ENCODE data around the gene TEKTIP1.

TEKTIP1 gene

DNA sequence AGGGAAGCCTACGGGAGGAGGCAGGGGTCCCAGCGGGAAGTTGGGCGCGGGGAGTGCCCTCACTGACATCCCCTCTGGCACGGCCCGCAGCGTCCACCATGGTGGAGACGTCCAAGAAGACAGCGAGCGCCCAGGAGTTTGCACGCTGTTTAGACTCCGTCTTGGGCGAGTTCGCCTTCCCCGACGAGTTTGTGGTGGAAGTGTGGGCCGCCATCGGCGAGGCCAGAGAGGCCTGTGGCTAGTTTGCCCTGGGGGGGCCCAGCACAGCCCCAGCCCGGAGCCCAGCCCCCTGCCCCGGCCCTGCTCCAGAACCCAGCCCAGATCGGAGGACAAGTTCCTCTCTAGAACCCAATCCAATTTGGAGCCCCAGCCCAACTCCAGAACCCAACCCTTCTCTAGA, 51.0 kb downstream of the TEKTIP1 start:
- Histone ChIP-seq H3K36me3 (replicated peaks in 1 of 2; ENCODE audit: control insufficient read depth in 2 of 2, insufficient read depth in 2 of 2, low read length in 2 of 2) (no peaks in the 10 kb centered on the region), H3K4me3 (ENCODE audit: low read length in 2 of 2) (peak overlapping the region in 1 of 2 donors; percentile 18), H2BK12ac (ENCODE audit: low read length) (no peak overlapping the region), H2BK15ac (ENCODE audit: low read length) (no peak overlapping the region), H3K27me3 (ENCODE audit: control insufficient read depth in 3 of 3, insufficient read depth in 3 of 3, low read depth in 1 of 3, low read length in 3 of 3) (peaks cover 8 to 20% (median 16%) of the 10 kb centered on the region in 3 experiments), H2AK5ac (ENCODE audit: low read depth, low read length) (peak overlapping the region; percentile 53), H3K9ac (ENCODE audit: low read depth, low read length, poor library complexity) (no peak overlapping the region), H3K4ac (ENCODE audit: low read length) (no peak overlapping the region), H4K91ac (ENCODE audit: low read depth, low read length, poor library complexity) (no peak overlapping the region), H3K4me2 (ENCODE audit: insufficient read depth, low read length, poor library complexity, severe bottlenecking) (no peak overlapping the region), H2AFZ (ENCODE audit: low read length) (no peak overlapping the region), H3K14ac (ENCODE audit: low read length) (peak overlapping the region; percentile 63), H2BK5ac (ENCODE audit: low read length) (no peak overlapping the region), H3K79me1 (ENCODE audit: low read depth, low read length) (no peaks in the 10 kb centered on the region), H4K8ac (ENCODE audit: low read depth, low read length) (no peak overlapping the region), H3K23ac (ENCODE audit: low read depth, low read length, poor library complexity) (no peak overlapping the region), H3K4me1 (ENCODE audit: control insufficient read depth in 2 of 2, insufficient read depth in 1 of 2, low read depth in 1 of 2, low read length in 2 of 2) (no peaks in the 10 kb centered on the region), H3K27ac (replicated peaks; ENCODE audit: low read length) (no peak overlapping the region), H3K18ac (ENCODE audit: low read length) (peak overlapping the region; percentile 17), H3K9me3 (replicated peaks in 1 of 2; ENCODE audit: control insufficient read depth in 2 of 2, insufficient read depth in 1 of 2, low read depth in 1 of 2, low read length in 2 of 2) (no peaks in the 10 kb centered on the region), H2BK120ac (ENCODE audit: low read depth, low read length) (no peak overlapping the region)
- WGBS, 2 donors (ENCODE audit: extremely low coverage in 2 of 2, insufficient read length in 2 of 2, insufficient replicate concordance in 1 of 2), result no CpG with 5 or more reads among the region's 22 CpGs
- DNase-seq (ENCODE audit: low spot score), result no peak

DNA sequence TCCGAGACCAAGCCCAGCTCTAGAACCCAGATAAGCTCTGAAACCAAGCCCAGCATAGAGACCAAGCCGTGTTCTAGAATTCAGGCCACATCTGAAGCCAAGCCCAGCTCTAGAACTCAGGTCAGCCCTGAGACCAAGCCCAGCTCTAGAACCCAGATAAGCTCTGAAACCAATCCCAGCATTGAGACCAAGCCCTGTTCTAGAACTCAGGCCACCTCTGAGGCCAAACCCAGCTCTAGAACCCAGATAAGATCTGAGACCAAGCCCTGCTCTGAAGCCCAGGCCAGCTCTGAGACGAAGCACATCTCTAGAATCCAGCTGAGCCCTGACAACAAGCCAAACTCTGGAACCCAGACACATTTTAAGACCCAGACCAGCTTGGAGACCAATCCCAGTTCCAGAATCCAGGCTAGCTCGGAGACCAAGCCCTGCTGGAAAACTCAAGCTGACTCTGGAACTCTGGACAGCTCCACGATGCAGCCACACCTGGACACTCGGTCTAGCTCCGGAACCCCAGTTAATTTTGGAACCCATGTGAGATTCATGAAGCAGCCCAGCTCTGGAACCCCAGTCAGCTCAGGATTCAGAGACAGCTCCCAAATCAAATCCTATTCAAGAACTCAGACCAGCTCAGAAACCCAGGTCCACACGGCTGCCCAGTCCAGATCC, 52.2 kb downstream of the TEKTIP1 start:
- peaks cover 3 to 9% (median 6%) of the 10 kb centered on the region in 3 experiments for H3K27me3 ChIP-seq (ENCODE audit: control insufficient read depth in 3 of 3, insufficient read depth in 3 of 3, low read depth in 1 of 3, low read length in 3 of 3)
- no peak overlapping the region for H2BK12ac ChIP-seq (ENCODE audit: low read length)
- no peak overlapping the region for H3K23ac ChIP-seq (ENCODE audit: low read depth, low read length, poor library complexity)
- no CpG with 5 or more reads among the region's 8 CpGs for WGBS, 2 donors (ENCODE audit: extremely low coverage in 2 of 2, insufficient read length in 2 of 2, insufficient replicate concordance in 1 of 2)
- no peaks in the 10 kb centered on the region for H3K9me3 ChIP-seq (replicated peaks in 1 of 2; ENCODE audit: control insufficient read depth in 2 of 2, insufficient read depth in 1 of 2, low read depth in 1 of 2, low read length in 2 of 2)
- H3K18ac ChIP-seq (ENCODE audit: low read length), result no peak overlapping the region
- no peaks in the 10 kb centered on the region for H3K4me1 ChIP-seq (ENCODE audit: control insufficient read depth in 2 of 2, insufficient read depth in 1 of 2, low read depth in 1 of 2, low read length in 2 of 2)
- H4K8ac ChIP-seq (ENCODE audit: low read depth, low read length), result no peak overlapping the region
- H2BK5ac ChIP-seq (ENCODE audit: low read length), result no peak overlapping the region
- no peak overlapping the region for H3K4me2 ChIP-seq (ENCODE audit: insufficient read depth, low read length, poor library complexity, severe bottlenecking)
- H4K91ac ChIP-seq (ENCODE audit: low read depth, low read length, poor library complexity), result no peak overlapping the region
- no peak overlapping the region for H3K9ac ChIP-seq (ENCODE audit: low read depth, low read length, poor library complexity)
- H2BK15ac ChIP-seq (ENCODE audit: low read length), result no peak overlapping the region
- H3K4me3 ChIP-seq (ENCODE audit: low read length in 2 of 2), result no peak overlapping the region
- no peaks in the 10 kb centered on the region for H3K79me1 ChIP-seq (ENCODE audit: low read depth, low read length)
- H2BK120ac ChIP-seq (ENCODE audit: low read depth, low read length), result no peak overlapping the region
- no peak overlapping the region for H2AK5ac ChIP-seq (ENCODE audit: low read depth, low read length)
- DNase-seq (ENCODE audit: low spot score), result no peak
- H2AFZ ChIP-seq (ENCODE audit: low read length), result no peak overlapping the region
- no peak overlapping the region for H3K14ac ChIP-seq (ENCODE audit: low read length)
- H3K27ac ChIP-seq (replicated peaks; ENCODE audit: low read length), result no peak overlapping the region
- H3K36me3 ChIP-seq (replicated peaks in 1 of 2; ENCODE audit: control insufficient read depth in 2 of 2, insufficient read depth in 2 of 2, low read length in 2 of 2), result no peaks in the 10 kb centered on the region
- H3K4ac ChIP-seq (ENCODE audit: low read length), result no peak overlapping the region

DNA sequence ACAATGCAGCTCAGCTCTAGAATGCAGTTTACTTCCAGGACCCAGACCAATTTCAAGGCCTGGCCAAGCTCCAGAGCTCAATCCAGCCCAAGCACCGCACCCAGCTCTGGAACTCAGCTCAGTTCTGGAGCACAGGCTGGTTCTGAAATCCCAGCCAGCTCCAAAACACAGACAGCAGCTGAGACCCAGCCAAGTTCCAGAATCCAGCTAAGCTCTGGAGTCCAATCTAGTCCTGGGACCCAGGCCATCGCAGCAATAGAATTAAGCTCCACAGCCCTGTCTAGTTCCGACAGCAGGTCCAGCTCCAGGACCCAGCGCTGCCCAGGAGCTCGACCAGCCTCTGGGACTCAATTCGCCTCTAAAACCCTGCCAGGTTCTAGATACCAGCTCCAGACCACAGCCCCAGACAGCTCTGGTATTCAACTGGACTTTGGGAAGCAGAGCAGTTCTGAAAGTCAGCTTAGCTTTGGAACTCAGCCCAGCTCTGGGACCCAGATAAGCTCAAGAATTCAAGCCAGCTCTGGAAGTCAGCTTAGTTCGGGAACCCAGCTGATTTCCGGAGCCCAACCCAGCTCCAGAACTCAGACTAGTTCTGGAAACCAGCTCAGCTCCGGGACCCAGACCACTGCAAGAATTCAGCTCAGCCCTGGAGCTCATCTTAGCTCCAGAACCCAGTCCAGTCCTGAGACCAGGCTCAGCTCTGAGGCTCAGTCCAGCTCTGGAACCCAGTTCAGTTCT, 53.1 kb downstream of the TEKTIP1 start:
- Histone ChIP-seq H3K27me3 (ENCODE audit: control insufficient read depth in 3 of 3, insufficient read depth in 3 of 3, low read depth in 1 of 3, low read length in 3 of 3) (no peaks in the 10 kb centered on the region), H4K91ac (ENCODE audit: low read depth, low read length, poor library complexity) (no peak overlapping the region), H3K27ac (replicated peaks; ENCODE audit: low read length) (no peak overlapping the region), H3K4me2 (ENCODE audit: insufficient read depth, low read length, poor library complexity, severe bottlenecking) (no peak overlapping the region), H2AFZ (ENCODE audit: low read length) (no peak overlapping the region), H2BK15ac (ENCODE audit: low read length) (no peak overlapping the region), H2BK120ac (ENCODE audit: low read depth, low read length) (no peak overlapping the region), H3K14ac (ENCODE audit: low read length) (no peak overlapping the region), H3K4ac (ENCODE audit: low read length) (no peak overlapping the region), H3K9me3 (replicated peaks in 1 of 2; ENCODE audit: control insufficient read depth in 2 of 2, insufficient read depth in 1 of 2, low read depth in 1 of 2, low read length in 2 of 2) (no peaks in the 10 kb centered on the region), H2BK5ac (ENCODE audit: low read length) (no peak overlapping the region), H3K79me1 (ENCODE audit: low read depth, low read length) (no peaks in the 10 kb centered on the region), H4K8ac (ENCODE audit: low read depth, low read length) (no peak overlapping the region), H3K4me3 (ENCODE audit: low read length in 2 of 2) (no peak overlapping the region), H3K18ac (ENCODE audit: low read length) (no peak overlapping the region), H3K36me3 (replicated peaks in 1 of 2; ENCODE audit: control insufficient read depth in 2 of 2, insufficient read depth in 2 of 2, low read length in 2 of 2) (no peaks in the 10 kb centered on the region), H3K9ac (ENCODE audit: low read depth, low read length, poor library complexity) (no peak overlapping the region), H3K4me1 (ENCODE audit: control insufficient read depth in 2 of 2, insufficient read depth in 1 of 2, low read depth in 1 of 2, low read length in 2 of 2) (no peaks in the 10 kb centered on the region), H3K23ac (ENCODE audit: low read depth, low read length, poor library complexity) (no peak overlapping the region), H2AK5ac (ENCODE audit: low read depth, low read length) (no peak overlapping the region), H2BK12ac (ENCODE audit: low read length) (no peak overlapping the region)
- no peak for DNase-seq (ENCODE audit: low spot score)
- WGBS, 2 donors (ENCODE audit: extremely low coverage in 2 of 2, insufficient read length in 2 of 2, insufficient replicate concordance in 1 of 2), result no CpG with 5 or more reads among the region's 9 CpGs

DNA sequence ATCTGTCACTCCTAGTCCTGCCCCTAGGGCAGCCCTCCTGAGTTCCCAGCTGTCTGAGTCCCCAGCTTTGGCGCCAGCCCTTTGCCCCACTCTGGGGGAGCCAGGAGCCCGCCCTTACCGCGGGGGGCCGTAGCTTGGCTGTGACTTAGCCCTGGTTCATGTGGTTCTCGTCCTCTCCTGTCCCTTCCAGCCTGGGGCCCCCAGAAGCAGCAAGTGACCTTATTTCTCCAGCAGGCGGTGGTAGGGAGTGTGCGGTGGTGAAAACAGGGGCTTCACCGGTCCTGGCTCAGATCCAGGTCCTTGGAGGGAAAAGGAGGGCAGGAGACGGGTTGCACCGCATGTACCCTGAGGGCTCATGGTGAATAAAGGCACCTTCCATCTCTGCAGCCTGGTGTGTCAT, 54.2 kb downstream of the TEKTIP1 start:
- H2BK15ac ChIP-seq (ENCODE audit: low read length), result no peak overlapping the region
- H2BK120ac ChIP-seq (ENCODE audit: low read depth, low read length), result no peak overlapping the region
- H2BK5ac ChIP-seq (ENCODE audit: low read length), result no peak overlapping the region
- H3K4me3 ChIP-seq (ENCODE audit: low read length in 2 of 2), result no peak overlapping the region
- no CpG with 5 or more reads among the region's 11 CpGs for WGBS, 2 donors (ENCODE audit: extremely low coverage in 2 of 2, insufficient read length in 2 of 2, insufficient replicate concordance in 1 of 2)
- no peak overlapping the region for H3K4ac ChIP-seq (ENCODE audit: low read length)
- no peaks in the 10 kb centered on the region for H3K36me3 ChIP-seq (replicated peaks in 1 of 2; ENCODE audit: control insufficient read depth in 2 of 2, insufficient read depth in 2 of 2, low read length in 2 of 2)
- H4K8ac ChIP-seq (ENCODE audit: low read depth, low read length), result no peak overlapping the region
- H3K27me3 ChIP-seq (ENCODE audit: control insufficient read depth in 3 of 3, insufficient read depth in 3 of 3, low read depth in 1 of 3, low read length in 3 of 3), result no peaks in the 10 kb centered on the region
- H3K14ac ChIP-seq (ENCODE audit: low read length), result no peak overlapping the region
- H3K23ac ChIP-seq (ENCODE audit: low read depth, low read length, poor library complexity), result no peak overlapping the region
- H3K9ac ChIP-seq (ENCODE audit: low read depth, low read length, poor library complexity), result no peak overlapping the region
- H3K79me1 ChIP-seq (ENCODE audit: low read depth, low read length), result no peaks in the 10 kb centered on the region
- no peaks in the 10 kb centered on the region for H3K4me1 ChIP-seq (ENCODE audit: control insufficient read depth in 2 of 2, insufficient read depth in 1 of 2, low read depth in 1 of 2, low read length in 2 of 2)
- H2BK12ac ChIP-seq (ENCODE audit: low read length), result no peak overlapping the region
- peaks cover 0 to 2% of the 10 kb centered on the region in 2 donors for H3K9me3 ChIP-seq (replicated peaks in 1 of 2; ENCODE audit: control insufficient read depth in 2 of 2, insufficient read depth in 1 of 2, low read depth in 1 of 2, low read length in 2 of 2)
- no peak for DNase-seq (ENCODE audit: low spot score)
- peak overlapping the region; percentile 33 for H3K18ac ChIP-seq (ENCODE audit: low read length)
- H3K4me2 ChIP-seq (ENCODE audit: insufficient read depth, low read length, poor library complexity, severe bottlenecking), result no peak overlapping the region
- H4K91ac ChIP-seq (ENCODE audit: low read depth, low read length, poor library complexity), result no peak overlapping the region
- peak overlapping the region; percentile 49 for H2AK5ac ChIP-seq (ENCODE audit: low read depth, low read length)
- H2AFZ ChIP-seq (ENCODE audit: low read length), result no peak overlapping the region
- no peak overlapping the region for H3K27ac ChIP-seq (replicated peaks; ENCODE audit: low read length)

Measured in neuronal stem cell (in vitro differentiated cells).